ENCODE measurements around the gene PRM3.
"Not testable (repeated sequence)": the region's sequence is repeated elsewhere in the genome, so short reads cannot be mapped to it uniquely, and the experiment has no call there.

Gene PRM3

GRCh38 chr16:11303405-11304138 is 30.1 kb upstream of the PRM3 start:
- DNase-seq (ENCODE audit: low read depth) = no peak

GRCh38 chr16:11302977-11303376 is 29.5 kb upstream of the PRM3 start:
- no peak for DNase-seq (ENCODE audit: low read depth)

DNA sequence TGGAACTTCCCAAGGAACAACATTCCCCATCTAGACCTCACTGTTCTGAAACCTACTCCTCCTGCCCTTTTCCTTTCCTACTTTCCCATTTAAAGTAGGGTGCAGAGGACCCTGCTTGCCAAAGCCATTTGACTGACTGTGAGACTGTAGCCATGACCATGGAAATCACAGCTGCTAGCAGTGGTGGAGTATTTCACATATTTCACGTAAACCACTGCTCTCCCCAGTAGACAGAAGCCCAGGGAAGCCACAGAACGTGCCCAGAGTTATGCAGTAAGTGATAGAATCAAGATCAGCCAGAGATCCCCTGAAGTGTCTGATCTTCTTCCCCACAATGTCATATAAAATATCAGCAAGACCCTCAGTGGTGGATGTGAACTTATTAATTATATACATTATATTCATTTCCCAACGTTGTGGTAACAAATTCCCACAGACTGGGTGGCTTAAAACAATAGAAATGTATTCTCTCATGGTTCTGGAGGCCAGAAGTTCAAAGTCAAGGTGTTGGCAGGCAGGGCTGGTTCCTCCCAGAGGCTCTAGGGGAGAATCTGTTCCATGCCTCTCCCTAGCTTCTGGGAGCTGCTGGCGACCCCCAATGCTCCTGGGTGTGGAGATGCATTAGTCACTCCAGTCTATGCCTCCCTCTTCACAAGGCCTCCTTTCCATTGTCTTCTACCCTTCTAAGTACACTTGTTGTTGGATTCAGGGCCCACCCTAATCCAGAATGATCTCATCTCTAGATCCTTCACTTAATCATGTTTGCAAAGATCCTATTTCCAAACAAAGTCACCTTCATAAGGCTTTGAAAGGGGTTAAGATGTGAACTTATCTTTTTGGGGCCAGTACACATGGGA is 28.4 kb upstream of the PRM3 start:
- DNase-seq (ENCODE audit: low read depth) = no peak

GRCh38 chr16:11300560-11300892 is 27.1 kb upstream of the PRM3 start:
- DNase-seq (ENCODE audit: low read depth) = no peak

GRCh38 chr16:11299865-11300559 is 26.6 kb upstream of the PRM3 start:
- DNase-seq (ENCODE audit: low read depth) = no peak

GRCh38 chr16:11298950-11299547 is 25.6 kb upstream of the PRM3 start:
- not testable (repeated sequence) for DNase-seq (ENCODE audit: low read depth)

- no peak for DNase-seq (ENCODE audit: low read depth)
Measured at GRCh38 chr16:11298143-11298900, 24.9 kb upstream of the PRM3 start.

- DNase-seq (ENCODE audit: low read depth) = peak; percentile 54
Measured at GRCh38 chr16:11297492-11298142, 24.2 kb upstream of the PRM3 start.

DNA sequence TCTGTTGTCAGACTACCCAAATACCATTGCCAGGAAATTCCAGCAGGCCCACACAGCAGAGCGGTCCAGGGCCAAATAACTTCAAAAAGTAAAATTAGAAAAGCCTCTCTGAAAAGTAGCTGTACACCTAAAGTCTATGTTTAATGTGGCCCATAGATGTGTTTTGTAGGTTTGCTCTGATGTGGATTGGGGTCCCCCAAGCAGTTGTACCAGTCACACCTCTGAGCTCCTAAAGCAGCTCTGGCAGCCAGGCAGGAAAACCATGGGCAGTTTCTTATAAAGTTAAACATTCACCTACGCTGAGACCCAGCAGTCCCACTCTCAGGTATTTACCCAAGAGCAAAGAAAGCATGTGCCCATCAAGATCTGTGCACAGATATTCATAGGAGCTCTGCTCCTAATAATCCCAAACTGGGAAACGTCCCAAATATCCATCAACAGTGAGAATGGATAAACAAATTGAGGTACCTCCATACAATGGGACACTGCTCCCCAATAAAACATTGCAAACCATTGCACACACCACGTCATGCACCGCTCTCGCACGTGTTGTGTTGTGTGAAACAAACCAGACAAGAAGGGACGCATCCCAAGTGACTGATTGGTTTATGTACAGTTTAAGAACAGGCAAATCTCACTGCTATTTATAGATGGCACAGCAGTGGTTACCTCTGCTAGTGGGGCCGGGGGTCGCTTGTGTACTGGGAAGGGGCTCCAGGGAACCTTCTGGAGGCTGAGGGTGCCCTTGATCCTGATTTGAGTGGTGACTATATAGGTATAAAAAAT is 23.5 kb upstream of the PRM3 start:
- DNase-seq (ENCODE audit: low read depth) = no peak

- no peak for DNase-seq (ENCODE audit: low read depth)
Measured at GRCh38 chr16:11296351-11296705, 22.9 kb upstream of the PRM3 start.

DNA sequence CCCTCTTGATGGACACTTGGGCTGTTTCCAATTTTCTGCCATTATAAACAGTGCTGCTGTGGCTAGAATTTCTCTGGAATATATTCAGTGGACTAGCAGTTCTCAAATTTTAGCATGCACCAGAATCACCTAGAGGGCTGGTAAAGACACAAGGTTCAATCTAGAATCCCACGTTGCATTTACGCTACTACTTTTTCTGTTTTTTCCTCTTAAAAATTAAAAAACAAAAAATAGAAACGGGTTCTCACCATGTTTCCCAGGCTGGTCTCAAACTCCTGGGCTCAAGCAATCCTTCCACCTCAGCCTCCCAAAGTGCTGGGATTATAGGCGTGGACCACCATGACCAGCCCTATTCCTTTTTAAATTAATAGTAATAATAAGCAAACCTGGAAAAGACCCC is 22.2 kb upstream of the PRM3 start:
- no peak for DNase-seq (ENCODE audit: low read depth)

GRCh38 chr16:11292076-11292748 is 18.8 kb upstream of the PRM3 start:
- DNase-seq (ENCODE audit: low read depth) = no peak

DNA sequence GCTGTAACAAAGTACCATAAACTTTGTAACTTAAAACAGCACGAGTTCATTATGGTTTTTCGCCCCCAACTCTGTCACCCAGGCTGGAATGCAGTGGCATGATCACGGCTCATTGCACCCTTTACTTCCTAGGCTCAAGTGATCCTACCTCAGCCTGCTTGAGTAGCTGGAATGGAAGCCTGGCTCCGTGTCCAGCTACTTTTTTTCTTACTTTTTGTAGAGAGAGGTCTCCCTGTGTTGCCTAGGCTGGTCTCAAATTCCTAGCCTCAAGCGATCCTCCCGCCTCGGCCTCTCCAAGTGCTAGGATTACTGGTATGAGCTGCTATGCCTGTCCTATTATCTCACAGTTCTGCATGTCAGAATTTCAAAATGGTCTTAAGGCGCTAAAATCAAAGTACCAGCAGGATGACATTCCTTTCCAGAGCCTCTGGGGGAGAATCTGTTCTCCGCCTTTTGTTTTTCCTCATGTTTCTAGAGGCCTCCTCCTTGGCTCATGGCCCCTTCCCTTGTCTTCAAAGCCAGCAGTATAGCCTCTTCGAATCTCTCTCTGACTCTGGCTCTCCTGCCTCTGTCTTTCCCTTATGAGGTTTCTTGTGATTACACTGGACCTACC is 17.8 kb upstream of the PRM3 start:
- no peak for DNase-seq (ENCODE audit: low read depth)

GRCh38 chr16:11290102-11290893 is 16.9 kb upstream of the PRM3 start:
- no peak for DNase-seq (ENCODE audit: low read depth)

GRCh38 chr16:11289696-11290095 is 16.3 kb upstream of the PRM3 start:
- not testable (repeated sequence) for DNase-seq (ENCODE audit: low read depth)

- DNase-seq (ENCODE audit: low read depth) = no peak
Measured at GRCh38 chr16:11289202-11289601, 15.8 kb upstream of the PRM3 start.

- no peak for DNase-seq (ENCODE audit: low read depth)
Measured at GRCh38 chr16:11285842-11286241, 12.4 kb upstream of the PRM3 start.

DNA sequence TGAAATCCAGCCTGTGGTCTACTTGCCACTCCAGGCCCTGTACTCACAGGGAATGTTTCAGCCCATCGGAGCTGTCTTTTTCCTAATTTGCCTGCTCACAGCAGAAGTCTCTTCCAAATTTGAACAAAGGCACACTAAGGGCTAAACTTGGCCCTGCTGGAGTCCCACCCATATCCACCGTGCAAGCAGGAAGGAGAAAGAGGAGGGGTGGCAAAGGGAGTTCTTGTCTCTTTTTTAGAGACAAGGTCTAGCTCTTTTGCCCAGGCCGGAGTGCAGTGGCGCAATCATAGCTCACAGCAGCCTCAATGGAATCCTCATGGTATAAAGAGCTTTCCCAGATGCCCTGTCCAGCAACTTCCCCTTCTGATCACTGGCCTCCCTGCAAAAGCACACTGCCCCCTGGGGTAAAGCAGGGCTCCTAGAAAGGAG is 10.4 kb upstream of the PRM3 start:
- DNase-seq (ENCODE audit: low read depth) = no peak

All from activated gamma-delta T cell treated with anti-CD3 and anti-CD28 coated beads, Interleukin-2, amount 50 U/mL, for 16 hours (primary cell).